NCI-H2107 treated with DMSO at 0.1 percent for 48 hours (cell line): ENCODE results near the gene IBA57.
A peak's percentile ranks its signal among the peaks of the same experiment; 100 is the strongest.
"Not testable (repeated sequence)": the region's sequence is repeated elsewhere in the genome, so short reads cannot be mapped to it uniquely, and the experiment has no call there.

Experiments
- DNase-seq: peaks from one replicate; lab custom pipeline; 2025; ENCODE audit not compliant: unreplicated experiment; lab: John Stamatoyannopoulos, UW

IBA57 gene

GRCh38 chr1:228210712-228211530 is 45.3 kb downstream of the IBA57 start:
- no peak for DNase-seq

DNA sequence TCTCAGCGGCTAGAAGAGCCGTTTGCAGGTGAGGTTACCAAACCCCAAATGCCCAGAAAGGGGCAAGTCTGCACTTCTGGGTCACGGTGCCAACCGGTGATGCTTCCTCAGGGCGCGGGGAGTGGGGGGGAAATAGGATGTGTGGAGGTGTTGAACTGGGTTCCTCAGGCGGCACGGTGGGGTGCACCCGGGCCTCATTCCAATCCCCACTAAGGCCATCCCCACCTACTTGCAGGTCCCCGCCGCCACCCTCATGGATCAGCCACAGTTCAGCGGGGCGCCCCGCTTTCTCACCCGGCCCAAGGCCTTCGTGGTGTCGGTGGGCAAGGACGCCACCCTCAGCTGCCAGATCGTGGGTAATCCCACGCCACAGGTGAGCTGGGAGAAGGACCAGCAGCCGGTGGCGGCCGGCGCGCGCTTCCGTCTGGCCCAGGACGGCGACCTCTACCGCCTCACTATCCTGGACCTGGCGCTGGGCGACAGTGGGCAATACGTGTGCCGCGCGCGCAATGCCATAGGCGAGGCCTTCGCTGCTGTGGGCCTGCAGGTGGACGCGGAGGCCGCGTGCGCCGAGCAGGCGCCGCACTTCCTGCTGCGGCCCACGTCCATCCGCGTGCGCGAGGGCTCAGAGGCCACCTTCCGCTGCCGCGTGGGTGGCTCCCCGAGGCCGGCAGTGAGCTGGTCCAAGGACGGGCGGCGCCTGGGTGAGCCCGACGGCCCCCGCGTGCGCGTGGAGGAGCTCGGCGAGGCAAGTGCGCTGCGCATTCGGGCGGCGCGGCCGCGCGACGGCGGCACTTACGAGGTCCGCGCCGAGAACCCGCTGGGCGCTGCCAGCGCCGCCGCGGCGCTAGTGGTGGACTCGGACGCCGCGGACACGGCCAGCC is 46.2 kb downstream of the IBA57 start:
- DNase-seq = no peak

- DNase-seq = no peak
Observed at GRCh38 chr1:228212415-228212965, 46.9 kb downstream of the IBA57 start.

DNA sequence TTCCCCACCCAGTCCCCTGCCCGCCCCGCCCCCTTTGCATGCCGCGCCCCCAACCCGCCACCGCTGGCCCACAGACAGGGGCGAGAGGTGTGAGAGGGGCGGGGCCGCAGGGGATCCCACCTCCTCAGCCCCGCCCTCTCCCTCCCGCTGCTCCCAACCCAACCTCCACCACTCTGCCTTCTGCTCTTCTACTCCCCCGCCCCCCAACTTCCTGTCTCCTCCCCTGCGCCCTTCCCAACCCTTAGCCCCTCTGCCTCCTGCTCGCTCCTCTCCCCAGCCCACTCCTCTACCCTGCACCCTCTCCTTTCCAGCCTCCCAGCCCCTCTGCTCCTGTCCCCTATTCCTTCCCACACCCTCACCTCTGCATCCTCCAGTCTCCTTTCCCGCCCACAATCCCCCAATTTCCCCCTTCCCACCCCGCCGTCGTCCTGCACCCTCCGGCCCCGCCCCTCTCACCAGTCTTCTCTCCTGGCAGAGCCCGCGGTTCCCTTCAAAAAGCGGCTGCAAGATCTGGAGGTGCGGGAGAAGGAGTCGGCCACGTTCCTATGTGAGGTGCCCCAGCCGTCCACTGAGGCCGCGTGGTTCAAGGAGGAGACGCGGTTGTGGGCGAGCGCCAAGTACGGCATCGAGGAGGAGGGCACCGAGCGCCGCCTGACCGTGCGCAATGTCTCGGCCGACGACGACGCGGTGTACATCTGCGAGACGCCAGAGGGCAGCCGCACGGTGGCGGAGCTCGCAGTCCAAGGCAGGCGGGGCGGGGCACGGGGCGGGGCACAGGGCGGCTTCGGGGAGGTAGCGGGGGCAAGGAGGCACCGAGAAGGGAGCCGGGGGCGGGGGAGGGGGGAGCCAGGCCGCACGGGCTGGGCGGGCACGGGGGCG is 47.6 kb downstream of the IBA57 start:
- peak; percentile 38 for DNase-seq

GRCh38 chr1:228213917-228214808 is 48.6 kb downstream of the IBA57 start:
- no peak for DNase-seq

GRCh38 chr1:228214921-228215662 is 49.5 kb downstream of the IBA57 start:
- DNase-seq = no peak

DNA sequence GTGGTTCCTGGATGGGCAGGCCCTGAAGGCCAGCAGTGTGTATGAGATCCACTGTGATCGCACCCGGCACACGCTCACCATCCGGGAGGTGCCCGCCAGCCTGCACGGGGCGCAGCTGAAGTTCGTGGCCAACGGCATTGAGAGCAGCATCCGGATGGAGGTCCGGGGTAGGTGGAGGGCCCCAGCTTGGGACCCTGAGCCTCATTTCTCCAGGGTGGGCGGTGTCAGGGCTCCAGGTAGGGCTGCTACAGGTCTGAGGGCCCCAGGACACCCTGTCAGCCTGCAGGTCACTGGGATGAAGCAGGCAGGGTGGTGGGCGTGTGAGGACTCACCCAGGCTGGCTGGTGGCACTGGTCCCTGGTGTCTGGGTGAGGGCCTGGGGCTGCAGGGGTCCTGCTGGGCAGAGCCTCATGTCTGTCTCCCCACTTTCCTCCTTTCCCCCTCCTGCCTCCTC is 50.1 kb downstream of the IBA57 start:
- DNase-seq = no peak

GRCh38 chr1:228216371-228217320 is 51.0 kb downstream of the IBA57 start:
- no peak for DNase-seq

- no peak for DNase-seq
Observed at GRCh38 chr1:228217551-228218344, 52.1 kb downstream of the IBA57 start.

DNA sequence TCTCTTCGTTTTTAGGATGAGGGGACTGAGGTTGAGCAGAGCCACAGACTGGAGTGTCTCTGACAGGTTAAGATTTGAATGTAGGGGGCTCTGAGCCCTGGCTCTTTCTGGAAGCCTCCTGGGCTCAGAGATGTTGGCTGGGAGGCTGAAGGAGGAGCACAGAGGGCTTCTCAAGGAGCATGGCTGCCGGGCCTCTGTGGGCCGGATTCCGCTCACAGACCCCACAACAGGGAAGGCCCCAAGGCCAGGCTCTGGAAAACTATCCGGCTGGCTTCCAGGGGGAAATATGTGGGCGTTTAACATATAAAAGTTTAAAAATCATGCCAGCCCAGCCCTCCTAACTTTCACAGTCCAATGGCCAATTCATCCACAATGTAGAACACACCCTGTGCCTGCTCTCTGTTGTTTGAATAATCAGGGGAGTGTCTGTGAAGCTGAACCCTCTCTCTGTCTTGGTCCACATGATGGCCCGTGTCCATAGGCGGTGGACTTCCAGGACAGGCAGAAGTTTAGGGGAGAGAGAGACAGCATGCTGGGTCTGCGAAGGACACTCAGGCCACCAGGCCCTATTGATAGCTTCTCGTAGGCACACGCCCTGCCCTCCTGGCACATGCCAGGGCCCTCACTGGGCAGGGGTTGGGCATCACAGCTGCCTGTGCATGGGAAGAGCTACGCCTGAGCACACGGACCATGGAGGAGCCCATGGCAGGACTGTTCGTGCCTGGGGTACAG is 53.1 kb downstream of the IBA57 start:
- no peak for DNase-seq

- DNase-seq = no peak
Observed at GRCh38 chr1:228219245-228219961, 53.8 kb downstream of the IBA57 start.

GRCh38 chr1:228219962-228220780 is 54.6 kb downstream of the IBA57 start:
- no peak for DNase-seq

DNA sequence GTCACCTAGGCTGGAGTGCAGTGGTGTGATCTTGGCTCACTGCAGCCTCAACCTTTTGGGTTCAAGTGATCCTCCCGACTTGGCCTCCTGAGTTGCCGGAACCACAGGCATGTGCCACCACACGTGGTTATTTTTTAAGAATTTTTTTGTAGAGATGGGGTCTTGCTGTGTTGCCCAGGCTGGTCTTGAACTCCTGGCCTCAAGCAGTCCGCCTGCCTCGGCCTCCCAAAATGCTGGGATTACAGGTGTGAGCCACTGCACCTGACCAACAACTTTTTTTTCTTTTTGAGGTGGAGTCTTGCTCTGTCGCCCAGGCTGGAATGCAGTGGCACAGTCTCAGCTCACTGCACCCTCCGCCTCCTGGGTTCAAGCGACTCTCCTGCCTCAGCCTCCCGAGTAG is 55.5 kb downstream of the IBA57 start:
- DNase-seq = not testable (repeated sequence)

DNA sequence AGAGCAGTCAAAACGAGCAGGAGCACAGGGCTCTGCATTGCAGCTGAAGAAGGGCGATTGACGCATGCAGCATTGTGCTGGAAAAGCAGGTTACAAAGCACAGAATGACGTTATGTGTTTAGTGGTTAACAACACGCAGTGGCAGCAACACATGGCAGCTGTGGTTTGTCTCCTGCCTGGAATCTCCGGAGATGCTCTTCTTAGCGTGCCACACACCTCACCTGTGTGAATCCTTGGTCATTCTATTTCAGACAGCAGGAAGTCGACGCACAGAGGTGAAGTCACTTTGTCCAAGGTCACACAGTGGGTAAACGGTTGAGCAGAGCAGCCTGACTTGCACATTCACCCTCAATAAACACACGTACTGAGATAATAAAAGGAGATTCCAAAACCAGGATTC is 56.9 kb downstream of the IBA57 start:
- DNase-seq = peak; percentile 10
